T-helper 1 cell (primary cell): ENCODE data around the gene ERVW-1.
A peak's percentile ranks its signal among the peaks of the same experiment; 100 is the strongest.
"Not testable (repeated sequence)": the region's sequence is repeated elsewhere in the genome, so short reads cannot be mapped to it uniquely, and the experiment has no call there.

Source experiments
- DNase-seq, 5 donors: peaks; one replicate each; pipeline ENCODE4 v3.0.0-alpha.2; 2012 to 2020

ERVW-1 gene

GRCh38 chr7:92466682-92467081 is 11.1 kb downstream of the ERVW-1 start:
- DNase-seq = no peak

- DNase-seq = no peak
These were observed 13.2 kb downstream of the ERVW-1 start for GRCh38 chr7:92464515-92464914.

DNA sequence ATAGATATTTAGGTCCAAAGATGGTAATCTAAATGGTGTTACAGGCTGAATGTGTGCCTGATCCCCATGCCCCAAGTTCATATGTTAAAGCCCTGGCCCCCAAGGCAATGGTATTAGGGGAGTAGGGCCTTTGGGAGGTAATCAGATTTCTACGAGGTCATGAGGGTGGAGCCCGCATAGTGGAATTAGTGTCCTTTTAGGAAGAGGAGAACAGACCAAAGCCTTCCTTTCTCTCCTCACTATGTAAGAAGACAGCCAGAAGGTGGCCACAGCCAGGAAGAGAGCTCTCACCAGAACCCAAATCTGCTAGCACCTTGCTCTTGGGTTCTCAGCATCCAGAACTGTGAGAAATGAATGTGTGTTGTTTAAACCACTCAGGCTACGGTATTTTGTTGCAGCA is 15.2 kb downstream of the ERVW-1 start:
- DNase-seq = no peak

- peak in 1 of 5 donors; percentile 38 for DNase-seq
These were observed 16.4 kb downstream of the ERVW-1 start for GRCh38 chr7:92461027-92462003.

DNA sequence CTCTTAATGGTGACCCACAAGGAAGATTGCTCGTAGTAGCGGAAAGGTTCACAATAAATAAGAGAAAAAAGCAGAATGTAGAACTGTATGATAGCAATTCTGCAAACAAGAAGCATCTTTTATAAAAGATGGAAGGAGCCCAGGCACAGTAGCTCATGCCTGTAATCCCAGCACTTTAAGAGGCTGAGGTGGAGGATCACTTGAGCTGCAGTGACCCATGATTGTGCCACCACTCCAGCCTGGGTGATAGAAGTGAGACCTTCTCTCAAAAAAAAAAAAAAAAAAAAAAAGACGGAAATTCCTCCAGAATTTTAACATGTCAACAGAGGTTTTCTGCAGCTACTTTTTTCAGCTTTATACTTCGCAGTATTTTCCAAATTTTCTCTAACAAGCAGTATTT is 17.2 kb downstream of the ERVW-1 start:
- DNase-seq = no peak

GRCh38 chr7:92460109-92460508 is 17.6 kb downstream of the ERVW-1 start:
- DNase-seq = no peak

GRCh38 chr7:92456236-92456635 is 21.5 kb downstream of the ERVW-1 start:
- no peak for DNase-seq

DNA sequence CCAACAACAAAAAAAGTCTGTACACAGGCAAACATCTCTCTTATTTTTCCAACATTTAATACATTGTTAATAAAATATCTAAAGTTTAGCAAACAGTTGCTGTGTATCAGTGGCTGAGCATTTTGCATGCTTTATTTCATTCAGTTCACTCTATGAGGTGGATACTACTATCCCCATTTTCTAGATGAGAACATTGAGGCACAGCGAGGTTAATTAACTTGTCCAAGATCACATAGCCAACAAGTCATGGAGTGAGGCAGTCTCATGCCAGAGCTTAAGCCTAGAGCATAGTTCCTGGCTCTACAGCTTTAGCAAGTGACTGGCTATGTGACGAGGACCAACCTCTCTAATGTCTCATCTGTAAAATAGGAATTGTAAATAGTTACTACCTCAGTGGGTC is 26.1 kb downstream of the ERVW-1 start:
- no peak for DNase-seq

- peak; percentile 22 to 66 (median 38) for DNase-seq
These were observed 29.5 kb downstream of the ERVW-1 start for GRCh38 chr7:92448205-92448747.

- peak; percentile 59 to 86 (median 73) for DNase-seq
These were observed 30.2 kb downstream of the ERVW-1 start, which contains the start of gene GATAD1 for GRCh38 chr7:92447345-92448204. Gene GATAD1 (plus strand): TSS chr7:92447482. CDS start chr7:92447730, 248 bp downstream.

- DNase-seq = no peak
These were observed 30.8 kb downstream of the ERVW-1 start for GRCh38 chr7:92446869-92447344.

GRCh38 chr7:92442720-92443119 is 35.0 kb downstream of the ERVW-1 start:
- not testable (repeated sequence) for DNase-seq

DNA sequence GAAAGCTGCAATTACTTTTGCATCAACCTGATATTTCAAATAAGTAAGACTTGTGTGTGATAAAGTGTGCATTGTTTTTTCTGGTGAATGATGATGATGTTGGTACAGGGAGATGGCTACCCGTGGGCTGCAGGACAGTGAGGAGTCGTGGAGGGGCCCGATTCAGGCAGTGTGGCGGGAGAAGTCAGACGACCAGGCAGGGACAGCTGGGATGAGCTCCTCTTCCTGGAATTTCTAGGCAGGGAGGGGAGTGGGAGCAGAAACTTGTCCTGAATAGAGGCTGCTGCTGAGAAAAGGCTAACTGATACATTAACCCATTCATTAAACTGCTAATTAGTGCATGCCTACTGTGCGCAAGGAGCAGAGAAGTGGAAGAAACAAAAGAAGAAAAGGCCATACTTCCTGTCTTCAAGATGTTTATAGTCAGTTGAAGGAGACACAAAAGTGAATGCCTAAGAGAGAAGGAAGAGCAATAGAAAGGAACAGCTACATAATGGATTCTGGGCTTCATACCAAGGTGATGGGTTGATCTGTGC is 39.7 kb downstream of the ERVW-1 start:
- no peak for DNase-seq

DNA sequence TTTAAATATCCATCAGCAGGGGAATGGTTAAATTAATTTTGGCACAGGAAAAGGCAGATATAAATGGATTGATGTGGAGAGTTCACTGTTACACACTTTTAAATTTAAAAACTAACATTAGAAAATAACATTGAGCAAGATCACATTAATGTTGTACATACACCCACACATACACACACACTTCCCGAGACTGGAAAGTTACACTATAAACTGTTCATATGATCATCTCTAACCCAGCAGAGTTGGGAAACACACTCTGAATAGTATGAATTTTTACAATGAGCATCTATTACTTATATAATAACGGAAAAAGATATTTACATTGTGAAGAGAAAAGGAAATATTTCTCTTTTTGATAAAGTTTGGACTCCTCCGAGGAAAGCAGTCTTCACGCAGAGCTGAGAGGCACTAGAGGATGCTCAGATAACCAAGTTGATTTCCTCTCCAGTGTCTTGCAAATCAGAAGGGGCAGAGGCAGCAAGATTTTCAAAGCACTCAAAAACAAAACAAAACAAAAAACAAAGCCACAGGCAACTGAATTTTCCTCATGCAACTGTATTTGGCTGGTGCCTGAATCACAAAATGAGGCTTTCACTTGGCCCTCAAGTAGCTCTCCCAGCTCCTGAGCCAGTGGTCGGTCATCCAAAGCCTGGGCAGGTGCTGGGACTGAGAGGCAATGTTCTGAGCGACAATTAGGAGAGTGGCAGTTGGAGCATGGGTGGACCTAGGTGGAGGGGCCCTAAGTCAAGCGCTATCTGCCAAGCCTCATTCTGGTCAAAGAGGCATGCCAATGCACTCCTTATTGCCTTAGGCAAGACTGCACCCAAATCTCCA is 40.9 kb downstream of the ERVW-1 start:
- no peak for DNase-seq

- no peak for DNase-seq
These were observed 42.2 kb downstream of the ERVW-1 start for GRCh38 chr7:92435542-92435941.

- no peak for DNase-seq
These were observed 44.7 kb downstream of the ERVW-1 start for GRCh38 chr7:92433019-92433418.

DNA sequence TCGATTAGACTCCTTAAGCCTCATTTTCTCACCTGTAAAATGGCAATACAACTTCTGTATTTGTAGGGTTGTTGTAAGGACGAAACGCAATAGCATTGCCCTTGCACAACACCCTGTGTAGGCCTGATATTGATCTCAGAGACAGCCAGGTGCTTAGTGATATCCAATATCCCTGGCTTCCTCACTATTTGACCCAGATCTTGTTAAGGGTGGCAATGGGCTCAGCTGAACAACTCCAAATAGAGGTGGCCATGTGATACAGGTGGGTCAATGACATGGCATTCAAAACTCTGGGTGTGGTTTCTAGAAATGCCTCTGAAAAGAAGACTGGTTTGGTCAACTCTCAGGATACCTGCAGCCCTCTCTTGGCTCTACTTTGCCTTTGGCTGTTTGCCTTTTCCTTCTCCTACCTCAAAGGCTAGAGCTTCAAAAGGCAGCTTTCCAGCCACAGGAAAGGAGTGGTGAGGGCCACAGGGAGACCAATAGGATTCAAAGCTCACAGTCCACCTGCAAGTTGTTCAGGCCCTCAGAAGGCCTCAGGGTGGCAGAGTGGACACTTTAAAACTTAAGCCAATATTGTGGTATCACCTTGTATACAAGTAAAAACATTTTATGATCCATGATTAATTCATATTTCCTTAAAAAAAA is 45.3 kb downstream of the ERVW-1 start:
- DNase-seq = no peak

DNA sequence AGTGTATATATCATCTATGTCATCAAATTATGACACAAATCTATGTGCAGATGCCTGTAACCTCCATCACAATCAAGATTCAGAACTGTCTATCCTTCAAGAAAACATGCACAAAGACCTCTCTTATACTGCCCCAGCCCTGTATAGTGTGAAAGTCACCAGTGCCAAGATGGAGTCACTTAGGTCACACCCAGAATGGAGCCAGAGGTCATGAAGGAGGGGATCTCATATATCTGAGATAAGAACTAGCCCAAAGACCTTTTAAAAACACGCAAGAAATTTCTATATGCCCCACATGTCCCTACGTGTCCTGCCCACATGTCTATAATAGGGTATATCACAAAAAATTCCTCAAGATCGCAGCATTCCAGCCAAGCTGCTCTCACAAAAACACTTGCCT is 50.6 kb downstream of the ERVW-1 start:
- no peak for DNase-seq

DNA sequence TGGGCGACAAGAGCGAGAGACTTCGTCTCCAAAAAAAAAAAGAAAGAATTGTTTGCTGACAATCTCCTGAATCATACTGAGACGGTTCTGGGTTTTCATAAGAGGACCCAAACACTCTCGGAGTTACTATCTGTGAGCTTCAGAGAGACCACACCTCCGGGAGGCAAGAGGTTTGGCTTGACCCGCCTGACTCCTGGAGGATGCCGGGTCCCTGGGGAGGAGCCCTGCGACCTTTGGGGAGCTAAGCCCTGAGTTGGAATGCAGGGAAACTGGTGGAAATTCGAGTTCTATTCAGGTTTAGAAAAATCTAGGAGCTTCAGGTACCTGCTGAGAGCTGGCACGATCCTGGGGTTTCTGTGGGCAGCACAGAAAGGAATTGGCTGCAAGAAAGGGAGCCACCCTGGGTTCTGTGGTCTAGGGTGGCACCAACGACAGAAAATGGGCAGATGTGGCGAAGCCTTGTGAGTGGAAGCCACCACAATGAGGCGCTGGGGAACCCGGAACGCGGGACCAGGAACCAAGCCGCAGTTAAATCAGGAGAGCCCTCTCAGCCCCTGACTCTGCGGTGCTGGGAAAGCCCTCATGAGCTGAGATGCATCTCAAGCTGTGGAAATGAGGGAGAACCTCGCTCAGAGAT is 52.3 kb downstream of the ERVW-1 start:
- DNase-seq = peak in 1 of 5 donors; percentile 13

GRCh38 chr7:92423710-92424131 is 54.0 kb downstream of the ERVW-1 start:
- DNase-seq = no peak

GRCh38 chr7:92422926-92423325 is 54.8 kb downstream of the ERVW-1 start:
- no peak for DNase-seq
